ENCODE measurements around the gene MYB. TPM values are rescaled to one million over a fixed set of nuclear protein-coding genes. Genes with fewer than 3 reads are reported as not detected.
"Not testable (repeated sequence)": the region's sequence is repeated elsewhere in the genome, so short reads cannot be mapped to it uniquely, and the experiment has no call there.

MYB gene
- polyA plus RNA-seq (ENCODE audit: insufficient read length in 4 of 4), result 1 to 10 TPM; 1.5 to 5.1 (median 4.7) TPM

GRCh38 chr6:135180542-135181332, at the start of gene MYB:
Gene MYB, plus strand, starts transcription at chr6:135181308. Its CDS starts 206 bp downstream, at chr6:135181514.
- DNase-seq (ENCODE audit: low read depth in 4 of 4, low spot score in 3 of 4), result peak in 1 of 4 donors; percentile 41

DNA sequence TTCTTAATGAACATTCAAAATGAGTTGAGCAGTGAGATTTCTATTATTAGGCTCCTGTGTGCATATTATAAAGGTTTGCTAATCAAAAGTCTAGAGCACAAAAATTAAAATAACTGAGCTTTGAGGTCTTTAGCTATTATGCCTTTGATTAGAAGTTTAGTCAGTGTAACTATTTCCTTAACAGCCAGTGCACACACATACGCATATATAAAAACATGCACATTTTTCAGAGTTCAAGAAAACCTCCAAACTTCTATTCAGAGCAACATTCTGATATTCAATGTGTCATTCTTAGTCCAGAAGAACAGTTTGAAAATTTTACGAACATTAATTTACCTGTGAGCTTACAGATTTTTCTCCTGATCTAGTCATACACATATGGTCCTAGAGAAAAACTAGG, 48.3 kb upstream of the MYB start:
- DNase-seq (ENCODE audit: low read depth in 4 of 4, low spot score in 3 of 4), result no peak

DNA sequence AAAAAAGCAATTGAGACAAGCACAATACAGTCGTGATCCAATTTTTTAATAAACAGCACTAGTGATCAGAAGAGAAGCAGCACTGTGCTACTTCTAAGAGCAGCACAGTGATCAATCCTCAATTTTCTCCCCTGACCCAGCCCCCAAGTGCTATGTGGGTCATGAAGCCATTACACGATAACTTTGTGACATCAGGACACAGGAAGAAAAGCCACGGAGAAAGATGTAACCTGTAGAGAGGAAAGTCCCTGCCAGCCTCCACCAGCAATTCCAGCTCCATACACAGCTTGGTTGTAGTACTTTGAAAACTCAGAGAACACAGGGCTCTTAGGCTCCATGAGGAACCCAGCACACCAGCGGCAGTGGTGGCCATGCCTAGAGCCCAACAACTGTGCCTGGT, 45.3 kb upstream of the MYB start:
- no peak for DNase-seq (ENCODE audit: low read depth in 4 of 4, low spot score in 3 of 4)

GRCh38 chr6:135137826-135138225, 43.3 kb upstream of the MYB start:
- no peak for DNase-seq (ENCODE audit: low read depth in 4 of 4, low spot score in 3 of 4)

DNA sequence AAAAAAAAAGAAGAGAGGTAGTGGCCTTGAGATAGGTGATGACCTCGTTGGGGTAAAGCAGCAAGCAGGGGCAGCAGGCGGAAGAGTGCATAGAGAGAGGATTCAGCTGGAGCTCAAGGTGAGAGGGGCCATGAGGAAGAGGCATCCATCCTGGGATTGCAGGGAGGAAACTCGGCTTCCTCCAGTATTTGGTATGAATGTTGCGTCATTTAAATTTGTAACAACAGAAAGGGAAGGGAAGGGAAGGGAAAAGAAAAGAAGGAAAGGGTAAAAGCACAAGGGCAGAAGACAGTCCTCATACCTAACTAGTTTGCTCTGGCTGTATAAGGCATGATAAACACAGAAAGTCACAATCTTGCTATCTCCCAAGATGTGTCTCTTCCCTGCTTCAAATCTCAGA, 39.9 kb upstream of the MYB start:
- DNase-seq (ENCODE audit: low read depth in 4 of 4, low spot score in 3 of 4), result no peak

- DNase-seq (ENCODE audit: low read depth in 4 of 4, low spot score in 3 of 4), result no peak
Observed at GRCh38 chr6:135141728-135142127, 39.4 kb upstream of the MYB start.

DNA sequence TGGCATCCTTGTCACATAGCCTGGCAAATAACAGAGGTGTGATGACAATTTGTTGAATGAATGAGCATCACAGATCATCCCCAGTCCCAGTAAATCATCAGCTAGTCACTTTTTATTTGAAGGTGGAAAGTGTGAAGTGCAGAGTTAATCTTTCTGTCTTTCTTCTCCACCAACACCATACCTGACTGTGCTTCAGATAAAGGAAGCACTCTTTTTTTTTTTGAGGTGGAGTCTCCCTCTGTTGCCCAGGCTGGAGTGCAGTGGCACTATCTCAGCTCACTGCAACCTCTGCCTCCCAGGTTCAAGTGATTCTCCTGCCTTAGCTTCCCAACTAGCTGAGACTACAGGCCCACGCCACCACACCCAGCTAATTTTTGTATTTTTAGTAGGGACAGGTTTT, 38.9 kb upstream of the MYB start:
- DNase-seq (ENCODE audit: low read depth in 4 of 4, low spot score in 3 of 4), result not testable (repeated sequence)

GRCh38 chr6:135144673-135145062, 36.4 kb upstream of the MYB start:
- no peak for DNase-seq (ENCODE audit: low read depth in 4 of 4, low spot score in 3 of 4)

- DNase-seq (ENCODE audit: low read depth in 4 of 4, low spot score in 3 of 4), result peak in 1 of 4 donors; percentile 2
Observed at GRCh38 chr6:135145063-135145800, 35.9 kb upstream of the MYB start.

DNA sequence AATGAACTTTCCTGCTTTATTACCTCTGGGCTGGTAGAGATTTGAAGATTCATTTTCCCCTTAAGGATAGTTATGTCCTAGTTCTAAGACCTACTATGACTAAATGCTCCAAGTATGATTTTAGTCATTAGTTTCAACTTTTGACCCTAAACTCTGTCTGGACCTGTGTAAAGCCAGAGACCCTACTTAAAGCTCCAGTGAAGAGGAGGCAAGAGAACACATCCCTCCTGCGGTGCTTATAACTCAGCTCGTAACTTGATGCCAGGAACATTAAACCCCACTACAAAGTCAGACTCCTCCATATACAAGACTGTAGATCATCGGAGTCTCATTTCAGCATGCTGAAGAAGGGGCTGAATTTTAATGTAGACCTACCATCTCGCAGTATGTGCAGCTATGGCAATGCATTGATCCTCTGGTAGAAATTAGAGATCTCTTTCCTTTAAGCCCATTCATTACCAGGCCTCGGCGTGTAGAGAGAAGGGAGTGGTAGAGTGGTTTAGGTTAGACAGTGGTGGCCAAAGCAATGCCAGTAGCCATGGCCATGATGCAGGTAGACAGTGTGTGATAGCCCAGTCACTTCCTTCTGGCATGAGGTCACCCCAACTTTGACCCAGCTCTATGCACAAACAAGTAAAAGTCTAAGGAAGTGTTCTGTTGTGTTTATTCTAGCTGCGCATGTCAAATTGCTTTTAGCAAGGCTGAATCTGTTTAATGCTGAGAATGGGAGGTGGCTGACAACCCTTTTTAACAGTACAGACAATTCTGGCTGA, 34.8 kb upstream of the MYB start:
- DNase-seq (ENCODE audit: low read depth in 4 of 4, low spot score in 3 of 4), result no peak

- no peak for DNase-seq (ENCODE audit: low read depth in 4 of 4, low spot score in 3 of 4)
Observed at GRCh38 chr6:135147637-135148592, 33.2 kb upstream of the MYB start.

DNA sequence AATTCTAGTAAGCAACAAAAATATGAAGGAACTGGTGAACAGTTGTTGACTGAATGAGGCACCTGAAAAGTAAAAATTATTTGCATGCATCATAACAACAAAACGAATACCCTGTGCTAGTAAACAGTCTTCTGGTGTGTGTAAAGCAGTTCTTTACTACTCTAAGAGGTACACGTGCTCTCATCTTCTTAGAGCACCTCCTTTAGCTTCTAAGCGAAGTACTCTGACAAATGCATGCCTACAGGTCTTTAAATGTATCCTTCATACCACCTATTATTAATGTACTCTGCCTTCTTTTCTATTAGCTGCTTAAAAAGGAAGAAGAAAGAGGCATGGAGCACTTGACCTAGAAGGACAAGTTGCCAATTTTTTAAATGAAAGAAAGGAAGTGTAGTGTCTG, 32.2 kb upstream of the MYB start:
- DNase-seq (ENCODE audit: low read depth in 4 of 4, low spot score in 3 of 4), result no peak

GRCh38 chr6:135149376-135149775, 31.7 kb upstream of the MYB start:
- DNase-seq (ENCODE audit: low read depth in 4 of 4, low spot score in 3 of 4), result no peak

DNA sequence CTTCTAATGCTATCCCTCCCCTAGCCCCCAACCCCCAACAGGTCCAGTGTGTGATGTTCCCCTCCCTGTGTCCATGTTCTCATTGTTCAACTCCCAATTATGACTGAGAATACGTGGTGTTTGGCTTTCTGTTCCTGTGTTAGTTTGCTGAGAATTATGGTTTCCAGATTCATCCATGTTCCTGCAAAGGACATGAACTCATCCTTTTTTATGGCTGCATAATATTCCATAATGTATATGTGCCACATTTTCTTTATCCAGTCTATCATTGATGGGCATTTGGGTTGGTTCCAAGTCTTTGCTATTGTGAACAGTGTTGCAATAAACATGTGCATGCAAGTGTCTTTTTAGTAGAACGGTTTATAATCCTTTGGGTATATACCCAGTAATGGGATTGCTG, 30.6 kb upstream of the MYB start:
- DNase-seq (ENCODE audit: low read depth in 4 of 4, low spot score in 3 of 4), result not testable (repeated sequence)

GRCh38 chr6:135154125-135154524, 27.0 kb upstream of the MYB start:
- DNase-seq (ENCODE audit: low read depth in 4 of 4, low spot score in 3 of 4), result not testable (repeated sequence)

- DNase-seq (ENCODE audit: low read depth in 4 of 4, low spot score in 3 of 4), result no peak
Observed at GRCh38 chr6:135158397-135158796, 22.7 kb upstream of the MYB start.

GRCh38 chr6:135159531-135159930, 21.6 kb upstream of the MYB start:
- no peak for DNase-seq (ENCODE audit: low read depth in 4 of 4, low spot score in 3 of 4)

GRCh38 chr6:135161411-135162395, 19.4 kb upstream of the MYB start:
- no peak for DNase-seq (ENCODE audit: low read depth in 4 of 4, low spot score in 3 of 4)

Data from left renal pelvis (tissue), 4 donors.